Keratinocyte (primary cell): ENCODE measurements around the gene PTBP1. TPM values are rescaled to one million over a fixed set of nuclear protein-coding genes. Genes with fewer than 3 reads are reported as not detected.

Experiments
- DNase-seq: peaks from one replicate; pipeline ENCODE4 v3.0.0-alpha.2; 2011; ENCODE audit warnings: low read depth, missing footprints, low spot score
- FAIRE-seq: peaks from 2 replicates; lab custom pipeline; 2011; peaks lifted over from hg19 to GRCh38; lab: Jason Lieb, UNC
- H2AFZ ChIP-seq: 2 replicates; pipeline ENCODE4 v1.6.0; 2012; ENCODE audit warnings: low read length, control low read depth, inconsistent platforms; ENCODE audit not compliant: control insufficient read depth
- H3K27ac ChIP-seq: 2 replicates; pipeline ENCODE4 v1.5.1; 2011; ENCODE audit warnings: low read length; ENCODE audit not compliant: control insufficient read depth, insufficient read depth
- H3K27me3 ChIP-seq: 3 replicates; pipeline ENCODE4 v1.6.0; 2011; ENCODE audit warnings: low read length; ENCODE audit not compliant: control insufficient read depth, insufficient read depth; ENCODE audit errors: extremely low read depth
- H3K36me3 ChIP-seq, 2 experiments: 2 replicates in 1 of 2; 3 replicates in 1 of 2; pipeline ENCODE4 v1.5.1; 2011; ENCODE audit warnings: low read length in 2 of 2, mild to moderate bottlenecking in 1 of 2; ENCODE audit not compliant: control insufficient read depth in 2 of 2, insufficient read depth in 2 of 2; ENCODE audit errors: extremely low read depth in 1 of 2
- H3K4me1 ChIP-seq: 3 replicates; pipeline ENCODE4 v1.5.1; 2011; ENCODE audit warnings: low read length; ENCODE audit not compliant: control insufficient read depth, insufficient read depth; ENCODE audit errors: extremely low read depth
- H3K4me2 ChIP-seq: 3 replicates; pipeline ENCODE4 v1.6.0; 2011; ENCODE audit warnings: low read depth, low read length; ENCODE audit not compliant: control insufficient read depth, insufficient read depth; ENCODE audit errors: extremely low read depth
- H3K4me3 ChIP-seq, 3 experiments: fragments of 200-600 bp in 1 of 3; sonication (generic) in 1 of 3; 2 replicates in 2 of 3; 3 replicates in 1 of 3; pipeline ENCODE4 v1.5.1; 2011 to 2016; ENCODE audit warnings: low read length in 3 of 3, mild to moderate bottlenecking in 3 of 3, control low read depth in 2 of 3, inconsistent platforms in 1 of 3, low read depth in 1 of 3, mixed read lengths in 1 of 3, mixed run types in 1 of 3, moderate library complexity in 1 of 3; ENCODE audit not compliant: control insufficient read depth in 2 of 3, insufficient read depth in 2 of 3; ENCODE audit errors: extremely low read depth in 1 of 3
- H3K79me2 ChIP-seq: 2 replicates; pipeline ENCODE4 v1.6.0; 2012; ENCODE audit warnings: low read length; ENCODE audit not compliant: control insufficient read depth, insufficient read depth
- H3K9ac ChIP-seq: 3 replicates; pipeline ENCODE4 v1.6.0; 2011; ENCODE audit warnings: low read length; ENCODE audit not compliant: control insufficient read depth, insufficient read depth; ENCODE audit errors: extremely low read depth
- H3K9me1 ChIP-seq: 3 replicates; pipeline ENCODE4 v1.6.0; 2011; ENCODE audit warnings: low read length; ENCODE audit not compliant: control insufficient read depth, insufficient read depth; ENCODE audit errors: extremely low read depth
- H3K9me3 ChIP-seq: 2 replicates; pipeline ENCODE4 v1.5.1; 2012; ENCODE audit warnings: low read depth, low read length; ENCODE audit not compliant: control insufficient read depth
- H4K20me1 ChIP-seq: 3 replicates; pipeline ENCODE4 v1.6.0; 2011; ENCODE audit warnings: low read length; ENCODE audit not compliant: control insufficient read depth, insufficient read depth; ENCODE audit errors: extremely low read depth
- EZH2 ChIP-seq: IDR thresholded peaks from one replicate; pipeline ENCODE4 v1.6.1; 2012; ENCODE audit warnings: inconsistent platforms, mild to moderate bottlenecking, low read length, moderate library complexity
- dilution Hi-C: fragments of 300-500 bp; cut with MboI; formaldehyde crosslinking; loops from one replicate; pipeline ENCODE4 v1.7.0; 2020; ENCODE audit warnings: low sequenced_read_pairs; ENCODE audit not compliant: extremely low pct_ligation_motif_present
- polyA plus RNA-seq, 5 experiments: library from polyadenylated mRNA; depleted of rRNA in 3 of 5; stranded (reverse) in 3 of 5; stranded (forward) in 1 of 5; unstranded in 1 of 5; fragments of >200 nt; gene quantifications; 1 replicate in 1 of 5; 2 replicates in 3 of 5; 3 replicates in 1 of 5; pipeline versions ENCODE4 v1.2.1 to v1.2.3, GENCODE V29; 2011 to 2012; ENCODE audit warnings: missing spikeins in 2 of 5, low read depth in 1 of 5, low replicate concordance in 1 of 5
- TF ChIP-seq, protein P1 (sequence below), 3 experiments: IDR thresholded peaks in 1 of 3; conservative IDR thresholded peaks in 1 of 3; optimal IDR thresholded peaks in 1 of 3; 2 replicates in 2 of 3; 3 replicates in 1 of 3; pipeline versions ENCODE3 to v1.5.1; 2011; ENCODE audit warnings: low read length in 3 of 3, mild to moderate bottlenecking in 3 of 3, moderate library complexity in 2 of 3, control low read depth in 1 of 3, inconsistent platforms in 1 of 3; ENCODE audit not compliant: insufficient read depth in 2 of 3; ENCODE audit errors: extremely low read depth in 1 of 3

The PTBP1 gene
- polyA plus RNA-seq, 1 donor (not counting 4 experiments of a cell fraction or from before 2014, with no cell fraction given) = 117 TPM

GRCh38 chr19:784541-784940 lies 12.7 kb upstream of the PTBP1 start:
- Histone ChIP-seq H3K27me3 (no peaks in the 10 kb centered on the region), H3K79me2 (peaks cover 8% of the 10 kb centered on the region), H3K9me1 (no peaks in the 10 kb centered on the region), H3K27ac (no peak overlapping the region), H3K9ac (no peak overlapping the region), H3K4me1 (peaks cover 23% of the 10 kb centered on the region), H4K20me1 (no peaks in the 10 kb centered on the region), H3K4me2 (peak overlapping the region; percentile 32), H3K4me3 (no peak overlapping the region), H2AFZ (no peak overlapping the region), H3K36me3 (no peaks in the 10 kb centered on the region), H3K9me3 (no peaks in the 10 kb centered on the region)
- dilution Hi-C loops = no loop called here
- FAIRE-seq (no peak), DNase-seq (no peak)
- TF ChIP-seq, protein P1, sequence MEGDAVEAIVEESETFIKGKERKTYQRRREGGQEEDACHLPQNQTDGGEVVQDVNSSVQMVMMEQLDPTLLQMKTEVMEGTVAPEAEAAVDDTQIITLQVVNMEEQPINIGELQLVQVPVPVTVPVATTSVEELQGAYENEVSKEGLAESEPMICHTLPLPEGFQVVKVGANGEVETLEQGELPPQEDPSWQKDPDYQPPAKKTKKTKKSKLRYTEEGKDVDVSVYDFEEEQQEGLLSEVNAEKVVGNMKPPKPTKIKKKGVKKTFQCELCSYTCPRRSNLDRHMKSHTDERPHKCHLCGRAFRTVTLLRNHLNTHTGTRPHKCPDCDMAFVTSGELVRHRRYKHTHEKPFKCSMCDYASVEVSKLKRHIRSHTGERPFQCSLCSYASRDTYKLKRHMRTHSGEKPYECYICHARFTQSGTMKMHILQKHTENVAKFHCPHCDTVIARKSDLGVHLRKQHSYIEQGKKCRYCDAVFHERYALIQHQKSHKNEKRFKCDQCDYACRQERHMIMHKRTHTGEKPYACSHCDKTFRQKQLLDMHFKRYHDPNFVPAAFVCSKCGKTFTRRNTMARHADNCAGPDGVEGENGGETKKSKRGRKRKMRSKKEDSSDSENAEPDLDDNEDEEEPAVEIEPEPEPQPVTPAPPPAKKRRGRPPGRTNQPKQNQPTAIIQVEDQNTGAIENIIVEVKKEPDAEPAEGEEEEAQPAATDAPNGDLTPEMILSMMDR (optimal IDR thresholded peaks at IDR 0.05 in 1 of 3, IDR thresholded peaks at IDR 0.05 in 1 of 3, conservative IDR thresholded peaks at IDR 0.05 in 1 of 3; ENCODE audit: extremely low read depth in 1 of 3, insufficient read depth in 2 of 3, low read length in 3 of 3) = no peak
- TF ChIP-seq EZH2 = no peak

GRCh38 chr19:787536-787935 lies 9.7 kb upstream of the PTBP1 start:
- no peak overlapping the region for H2AFZ ChIP-seq
- dilution Hi-C loops = no loop called here

More at GRCh38 chr19:787536-787935, 9.7 kb upstream of the PTBP1 start:
- no peaks in the 10 kb centered on the region for H3K36me3 ChIP-seq
- H3K27me3 ChIP-seq = no peaks in the 10 kb centered on the region
- no peak overlapping the region for H3K4me3 ChIP-seq
- H3K79me2 ChIP-seq = peaks cover 8% of the 10 kb centered on the region
- TF ChIP-seq, protein P1 (optimal IDR thresholded peaks at IDR 0.05 in 1 of 3, IDR thresholded peaks at IDR 0.05 in 1 of 3, conservative IDR thresholded peaks at IDR 0.05 in 1 of 3; ENCODE audit: extremely low read depth in 1 of 3, insufficient read depth in 2 of 3, low read length in 3 of 3) = no peak
- no peak for TF ChIP-seq EZH2
- no peak overlapping the region for H3K27ac ChIP-seq
- H3K4me1 ChIP-seq = peaks cover 25% of the 10 kb centered on the region
- H3K9me3 ChIP-seq = no peaks in the 10 kb centered on the region
- H3K4me2 ChIP-seq = no peak overlapping the region
- FAIRE-seq = no peak
- no peak for DNase-seq
- no peaks in the 10 kb centered on the region for H3K9me1 ChIP-seq
- no peaks in the 10 kb centered on the region for H4K20me1 ChIP-seq
- no peak overlapping the region for H3K9ac ChIP-seq
